Ishikawa (cell line): Measurements from ENCODE around the gene TMEM59L.

Source experiments
- CEBPB ChIP-seq: IDR thresholded peaks from 2 replicates; pipeline ENCODE4 v1.6.1; 2012
- CREB1 ChIP-seq: IDR thresholded peaks from 2 replicates; pipeline ENCODE4 v1.6.1; 2012; ENCODE audit warnings: low read depth
- EP300 ChIP-seq: IDR thresholded peaks from 2 replicates; pipeline ENCODE4 v1.6.1; 2012; ENCODE audit warnings: borderline replicate concordance
- FOXM1 ChIP-seq: IDR thresholded peaks from 2 replicates; pipeline ENCODE4 v1.6.1; 2012; ENCODE audit warnings: low read depth, borderline replicate concordance
- MAX ChIP-seq: IDR thresholded peaks from 2 replicates; pipeline ENCODE4 v1.6.1; 2012
- NFIC ChIP-seq: IDR thresholded peaks from 2 replicates; pipeline ENCODE4 v1.6.1; 2012
- RAD21 ChIP-seq: IDR thresholded peaks from 2 replicates; pipeline ENCODE4 v1.6.1; 2012; ENCODE audit warnings: low read depth
- TAF1 ChIP-seq: IDR thresholded peaks from 2 replicates; pipeline ENCODE4 v1.6.1; 2012; ENCODE audit warnings: low read depth, mild to moderate bottlenecking
- TCF12 ChIP-seq: IDR thresholded peaks from 2 replicates; pipeline ENCODE4 v1.6.1; 2012; ENCODE audit warnings: low read depth
- TEAD4 ChIP-seq: IDR thresholded peaks from 2 replicates; pipeline ENCODE4 v1.6.1; 2012
- USF1 ChIP-seq: IDR thresholded peaks from 2 replicates; pipeline ENCODE4 v1.6.1; 2012
- YY1 ChIP-seq: IDR thresholded peaks from 2 replicates; pipeline ENCODE4 v1.6.1; 2012; ENCODE audit warnings: low read depth
- ZBTB7A ChIP-seq: IDR thresholded peaks from 2 replicates; pipeline ENCODE4 v1.6.1; 2012; ENCODE audit warnings: low read depth
- TF ChIP-seq, protein P1 (sequence below): IDR thresholded peaks from 2 replicates; pipeline ENCODE4 v1.6.1; 2012; ENCODE audit warnings: low read depth, mild to moderate bottlenecking

TMEM59L gene

GRCh38 chr19:18637673-18638630 is 25.3 kb downstream of the TMEM59L start:
- TF ChIP-seq EP300 (no peak), MAX (0 out of 2 replicates have a peak, but pooled peaks have one; percentile 42), TAF1 (no peak), ZBTB7A (no peak)

GRCh38 chr19:18639706-18640243 is 27.1 kb downstream of the TMEM59L start:
- TF ChIP-seq FOXM1 (no peak), RAD21 (no peak), EP300 (no peak), MAX (no peak), USF1 (no peak), CEBPB (no peak), CREB1 (no peak), TEAD4 (no peak)

DNA sequence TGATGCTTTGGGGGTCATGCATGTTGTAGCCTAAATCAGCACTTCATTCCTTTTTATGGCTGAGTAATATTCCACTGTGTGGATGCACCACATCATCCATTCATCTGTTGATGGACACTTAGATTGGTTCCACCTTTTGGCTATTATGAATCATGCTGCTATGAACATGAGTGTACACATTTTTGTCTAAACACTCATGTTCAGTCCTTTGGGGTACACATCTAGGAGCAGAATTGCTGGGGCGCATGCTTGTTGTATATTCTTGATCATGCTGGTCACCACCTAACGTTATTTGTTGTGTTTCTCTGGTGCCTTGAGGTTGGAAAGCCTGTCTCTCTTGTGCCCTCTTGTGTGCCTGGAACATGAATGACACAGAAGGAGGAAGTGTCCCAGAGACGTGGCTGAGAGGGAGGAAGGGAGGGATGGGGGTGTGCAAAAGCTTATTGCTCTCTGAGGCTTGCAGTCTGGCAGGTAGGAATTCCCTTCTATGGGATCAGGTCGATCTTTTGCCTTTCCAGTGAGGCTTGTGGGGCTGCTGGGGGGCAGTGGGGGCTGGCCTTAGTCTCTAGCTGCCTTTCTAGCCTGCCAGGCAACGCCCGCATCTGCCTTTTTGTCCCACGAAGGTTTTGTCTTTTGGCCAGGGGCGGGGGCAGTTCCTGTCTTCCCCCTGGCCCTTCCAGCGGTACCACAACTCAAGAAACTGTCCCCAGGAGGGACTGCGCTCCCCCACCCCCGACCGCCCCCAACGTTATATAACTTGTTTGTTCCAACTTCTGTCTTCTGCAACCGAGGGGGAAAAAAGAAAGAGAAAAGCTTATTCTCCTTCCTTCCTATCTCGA is 31.7 kb downstream of the TMEM59L start:
- TF ChIP-seq, protein P1, sequence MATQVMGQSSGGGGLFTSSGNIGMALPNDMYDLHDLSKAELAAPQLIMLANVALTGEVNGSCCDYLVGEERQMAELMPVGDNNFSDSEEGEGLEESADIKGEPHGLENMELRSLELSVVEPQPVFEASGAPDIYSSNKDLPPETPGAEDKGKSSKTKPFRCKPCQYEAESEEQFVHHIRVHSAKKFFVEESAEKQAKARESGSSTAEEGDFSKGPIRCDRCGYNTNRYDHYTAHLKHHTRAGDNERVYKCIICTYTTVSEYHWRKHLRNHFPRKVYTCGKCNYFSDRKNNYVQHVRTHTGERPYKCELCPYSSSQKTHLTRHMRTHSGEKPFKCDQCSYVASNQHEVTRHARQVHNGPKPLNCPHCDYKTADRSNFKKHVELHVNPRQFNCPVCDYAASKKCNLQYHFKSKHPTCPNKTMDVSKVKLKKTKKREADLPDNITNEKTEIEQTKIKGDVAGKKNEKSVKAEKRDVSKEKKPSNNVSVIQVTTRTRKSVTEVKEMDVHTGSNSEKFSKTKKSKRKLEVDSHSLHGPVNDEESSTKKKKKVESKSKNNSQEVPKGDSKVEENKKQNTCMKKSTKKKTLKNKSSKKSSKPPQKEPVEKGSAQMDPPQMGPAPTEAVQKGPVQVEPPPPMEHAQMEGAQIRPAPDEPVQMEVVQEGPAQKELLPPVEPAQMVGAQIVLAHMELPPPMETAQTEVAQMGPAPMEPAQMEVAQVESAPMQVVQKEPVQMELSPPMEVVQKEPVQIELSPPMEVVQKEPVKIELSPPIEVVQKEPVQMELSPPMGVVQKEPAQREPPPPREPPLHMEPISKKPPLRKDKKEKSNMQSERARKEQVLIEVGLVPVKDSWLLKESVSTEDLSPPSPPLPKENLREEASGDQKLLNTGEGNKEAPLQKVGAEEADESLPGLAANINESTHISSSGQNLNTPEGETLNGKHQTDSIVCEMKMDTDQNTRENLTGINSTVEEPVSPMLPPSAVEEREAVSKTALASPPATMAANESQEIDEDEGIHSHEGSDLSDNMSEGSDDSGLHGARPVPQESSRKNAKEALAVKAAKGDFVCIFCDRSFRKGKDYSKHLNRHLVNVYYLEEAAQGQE = no peak
- TF ChIP-seq YY1 = no peak
- TF ChIP-seq ZBTB7A = no peak
- TF ChIP-seq CEBPB = no peak
- TF ChIP-seq EP300 = no peak
- no peak for TF ChIP-seq NFIC
- TF ChIP-seq MAX = no peak
- no peak for TF ChIP-seq RAD21
- TF ChIP-seq USF1 = no peak
- no peak for TF ChIP-seq TCF12
- TF ChIP-seq FOXM1 = no peak
- TF ChIP-seq CREB1 = no peak

DNA sequence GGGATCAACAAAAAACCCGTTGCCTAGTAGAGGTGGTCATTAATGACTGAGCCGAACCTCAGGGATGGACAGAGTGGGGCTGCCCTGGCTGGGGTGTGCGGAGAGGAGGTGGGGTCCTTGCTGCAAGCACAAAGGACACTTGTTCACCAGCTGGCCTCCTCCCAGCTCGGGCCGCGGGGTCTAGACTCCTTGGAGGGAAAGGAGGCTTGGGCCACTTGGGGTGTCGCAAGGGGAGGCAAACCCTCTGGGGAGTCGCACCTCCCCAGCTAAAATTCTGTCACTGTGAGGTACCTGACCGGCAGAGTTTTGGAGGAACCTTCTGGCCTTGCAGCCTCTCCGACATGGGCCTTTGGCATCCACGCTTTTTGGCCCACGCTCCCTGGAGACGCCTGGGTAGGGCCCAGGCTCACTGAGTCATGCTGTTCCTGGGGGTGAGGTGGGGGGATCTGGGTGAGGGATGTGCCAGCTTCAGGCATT is 32.4 kb downstream of the TMEM59L start:
- TF ChIP-seq CEBPB = no peak
- TF ChIP-seq, protein P1 = no peak
- no peak for TF ChIP-seq TEAD4
- no peak for TF ChIP-seq FOXM1
- no peak for TF ChIP-seq TCF12
- TF ChIP-seq USF1 = no peak
- TF ChIP-seq TAF1 = no peak
- no peak for TF ChIP-seq MAX
- no peak for TF ChIP-seq EP300
- no peak for TF ChIP-seq YY1
- no peak for TF ChIP-seq NFIC
- no peak for TF ChIP-seq ZBTB7A
- no peak for TF ChIP-seq CREB1
